ENCODE measurements around the gene BCKDHB.
"Not testable (repeated sequence)": the region's sequence is repeated elsewhere in the genome, so short reads cannot be mapped to it uniquely, and the experiment has no call there.

BCKDHB gene

GRCh38 chr6:80235647-80236046 is 129.2 kb downstream of the BCKDHB start:
- no peak for DNase-seq
- in situ Hi-C loops (cut with MboI; ENCODE audit: low pct_unique_long_range_greater_than_20kb, low sequenced_read_pairs), result no loop called here

GRCh38 chr6:80238754-80239153 is 132.3 kb downstream of the BCKDHB start:
- DNase-seq; in situ Hi-C loops (cut with MboI; ENCODE audit: low pct_unique_long_range_greater_than_20kb, low sequenced_read_pairs): not testable (repeated sequence)

- no peak for DNase-seq
- in situ Hi-C loops (cut with MboI; ENCODE audit: low pct_unique_long_range_greater_than_20kb, low sequenced_read_pairs), result no loop called here
Observed at GRCh38 chr6:80245043-80245442, 138.6 kb downstream of the BCKDHB start.

- in situ Hi-C loops (cut with MboI; ENCODE audit: low pct_unique_long_range_greater_than_20kb, low sequenced_read_pairs), result no loop called here
- DNase-seq, result no peak
Observed at GRCh38 chr6:80249897-80250296, 143.4 kb downstream of the BCKDHB start.

GRCh38 chr6:80250391-80250997 is 144.0 kb downstream of the BCKDHB start:
- peak; percentile 12 for DNase-seq
- in situ Hi-C loops (cut with MboI; ENCODE audit: low pct_unique_long_range_greater_than_20kb, low sequenced_read_pairs), result no loop called here

- no peak for DNase-seq
- in situ Hi-C loops (cut with MboI; ENCODE audit: low pct_unique_long_range_greater_than_20kb, low sequenced_read_pairs), result no loop called here
Observed at GRCh38 chr6:80251321-80251720, 144.8 kb downstream of the BCKDHB start.

GRCh38 chr6:80254716-80255115 is 148.2 kb downstream of the BCKDHB start:
- in situ Hi-C loops (cut with MboI; ENCODE audit: low pct_unique_long_range_greater_than_20kb, low sequenced_read_pairs), result no loop called here
- no peak for DNase-seq

GRCh38 chr6:80256691-80257090 is 150.2 kb downstream of the BCKDHB start:
- no peak for DNase-seq
- in situ Hi-C loops (cut with MboI; ENCODE audit: low pct_unique_long_range_greater_than_20kb, low sequenced_read_pairs), result no loop called here

- in situ Hi-C loops (cut with MboI; ENCODE audit: low pct_unique_long_range_greater_than_20kb, low sequenced_read_pairs), result no loop called here
- DNase-seq, result no peak
Observed at GRCh38 chr6:80259118-80259517, 152.6 kb downstream of the BCKDHB start.

GRCh38 chr6:80263585-80263984 is 157.1 kb downstream of the BCKDHB start:
- in situ Hi-C loops (cut with MboI; ENCODE audit: low pct_unique_long_range_greater_than_20kb, low sequenced_read_pairs), result no loop called here
- no peak for DNase-seq

GRCh38 chr6:80268865-80269730 is 162.6 kb downstream of the BCKDHB start:
- no peak for DNase-seq
- in situ Hi-C loops (cut with MboI; ENCODE audit: low pct_unique_long_range_greater_than_20kb, low sequenced_read_pairs), result no loop called here

GRCh38 chr6:80271074-80271473 is 164.6 kb downstream of the BCKDHB start:
- DNase-seq, result no peak
- in situ Hi-C loops (cut with MboI; ENCODE audit: low pct_unique_long_range_greater_than_20kb, low sequenced_read_pairs), result no loop called here

- no peak for DNase-seq
- in situ Hi-C loops (cut with MboI; ENCODE audit: low pct_unique_long_range_greater_than_20kb, low sequenced_read_pairs), result no loop called here
Observed at GRCh38 chr6:80272988-80273387, 166.5 kb downstream of the BCKDHB start.

- no peak for DNase-seq
- in situ Hi-C loops (cut with MboI; ENCODE audit: low pct_unique_long_range_greater_than_20kb, low sequenced_read_pairs), result no loop called here
Observed at GRCh38 chr6:80276861-80277260, 170.4 kb downstream of the BCKDHB start.

GRCh38 chr6:80277501-80277900 is 171.0 kb downstream of the BCKDHB start:
- DNase-seq, result no peak
- in situ Hi-C loops (cut with MboI; ENCODE audit: low pct_unique_long_range_greater_than_20kb, low sequenced_read_pairs), result no loop called here

GRCh38 chr6:80280262-80281010 is 174.0 kb downstream of the BCKDHB start:
- in situ Hi-C loops (cut with MboI; ENCODE audit: low pct_unique_long_range_greater_than_20kb, low sequenced_read_pairs), result no loop called here
- DNase-seq, result no peak

GRCh38 chr6:80282913-80283554 is 176.6 kb downstream of the BCKDHB start:
- in situ Hi-C loops (cut with MboI; ENCODE audit: low pct_unique_long_range_greater_than_20kb, low sequenced_read_pairs), result no loop called here
- no peak for DNase-seq

GRCh38 chr6:80287112-80287511 is 180.6 kb downstream of the BCKDHB start:
- in situ Hi-C loops (cut with MboI; ENCODE audit: low pct_unique_long_range_greater_than_20kb, low sequenced_read_pairs), result no loop called here

GRCh38 chr6:80287607-80288006 is 181.1 kb downstream of the BCKDHB start:
- in situ Hi-C loops (cut with MboI; ENCODE audit: low pct_unique_long_range_greater_than_20kb, low sequenced_read_pairs), result no loop called here

More at GRCh38 chr6:80287112-80287511, 180.6 kb downstream of the BCKDHB start:
- DNase-seq, result no peak

More at GRCh38 chr6:80287607-80288006, 181.1 kb downstream of the BCKDHB start:
- no peak for DNase-seq
